HFFc6 (cell line): Measurements from ENCODE around the gene RFPL2. TPM values are rescaled to one million over a fixed set of nuclear protein-coding genes. Genes with fewer than 3 reads are reported as not detected.

Source experiments
- DNase-seq: peaks from one replicate; pipeline ENCODE4 v3.0.0-alpha.2; 2018
- H3K27ac Mint-ChIP-seq: 2 replicates; pipeline ENCODE4 v1.8.0; 2020; ENCODE audit warnings: mild to moderate bottlenecking, mixed read lengths
- H3K27me3 Mint-ChIP-seq: 2 replicates; pipeline ENCODE4 v1.8.0; 2021; ENCODE audit warnings: mild to moderate bottlenecking, moderate library complexity, mixed read lengths; ENCODE audit not compliant: insufficient read depth
- H3K36me3 Mint-ChIP-seq: 2 replicates; pipeline ENCODE4 v1.8.0; 2021; ENCODE audit warnings: low read depth, mixed read lengths
- H3K4me1 Mint-ChIP-seq: 2 replicates; pipeline ENCODE4 v1.8.0; 2020; ENCODE audit warnings: low read depth, mixed read lengths
- H3K4me3 Mint-ChIP-seq: 2 replicates; pipeline ENCODE4 v1.8.0; 2020; ENCODE audit warnings: mild to moderate bottlenecking, moderate library complexity, mixed read lengths
- H3K9me3 Mint-ChIP-seq: 2 replicates; pipeline ENCODE4 v1.8.0; 2020; ENCODE audit warnings: mild to moderate bottlenecking, mixed read lengths
- total RNA-seq, 6 experiments: library from RNA; stranded (reverse); fragmentation: NEBNext Ultra II Directional; extraction: Animal tissue kit (Norgen Biotek cat#: 25700); gene quantifications; 2 replicates in 1 of 6; 3 replicates in 5 of 6; pipeline ENCODE4 v1.2.3, GENCODE V29; 2021
- TF ChIP-seq, protein P1 (sequence below): fragments of 200-600 bp; sonication (generic); IDR thresholded peaks from 2 replicates; pipeline ENCODE4 v1.5.0; 2021; ENCODE audit warnings: antibody characterized with exemption, mild to moderate bottlenecking

RFPL2 gene
- total RNA-seq, 6 experiments from 2014 or later: not detected

DNA sequence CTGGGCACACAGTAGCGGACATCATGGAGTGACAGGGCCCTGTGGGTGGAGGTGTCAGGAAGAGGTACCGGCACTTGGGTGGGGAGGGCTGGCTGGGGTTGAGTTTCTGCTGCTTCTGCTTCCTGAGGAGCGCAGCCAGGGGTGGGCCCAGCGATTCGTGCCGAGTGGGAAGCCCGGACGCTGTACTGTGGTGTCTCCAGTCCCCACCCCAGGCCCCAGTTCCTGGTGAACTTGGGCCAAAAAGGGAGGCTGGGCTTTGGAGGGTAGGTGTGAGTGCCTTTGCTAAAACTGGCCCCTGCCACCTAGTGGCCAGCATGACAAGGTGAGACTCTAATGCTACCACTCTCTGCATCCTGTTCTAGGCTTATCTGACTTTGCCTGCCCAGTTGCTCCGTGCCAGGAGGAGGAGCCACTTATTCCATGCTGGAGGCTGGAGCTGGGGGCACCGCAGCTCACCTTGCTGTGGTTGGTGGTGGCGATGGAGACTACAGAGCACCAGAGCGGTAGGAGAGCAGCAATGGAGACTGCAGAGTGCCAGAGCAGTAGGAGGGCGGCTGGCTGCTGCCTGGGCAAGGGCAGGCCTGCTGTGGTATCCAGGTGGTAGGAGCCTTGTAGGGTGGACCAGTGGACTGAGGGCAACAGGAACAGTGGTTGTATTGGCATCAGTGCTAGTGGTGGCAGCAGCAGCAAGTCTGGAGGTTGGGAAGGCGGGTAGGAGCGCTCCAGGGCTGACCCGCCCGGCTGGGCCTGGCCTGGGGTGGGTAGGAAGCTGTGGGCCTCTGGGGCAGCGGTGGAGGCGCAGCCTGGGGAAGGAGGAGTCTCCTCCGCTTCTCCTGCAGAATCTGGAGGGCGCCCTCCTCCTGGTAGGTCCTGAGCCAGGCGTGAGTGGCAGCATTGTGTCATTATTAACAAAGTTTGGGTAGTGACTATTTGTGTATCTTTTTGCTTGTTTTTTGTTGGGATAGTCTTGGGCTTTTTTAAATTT is 2.2 kb upstream of the RFPL2 start:
- no peak overlapping the region for H3K4me3 Mint-ChIP-seq
- H3K4me1 Mint-ChIP-seq: peaks cover 7% of the 10 kb centered on the region

DNA sequence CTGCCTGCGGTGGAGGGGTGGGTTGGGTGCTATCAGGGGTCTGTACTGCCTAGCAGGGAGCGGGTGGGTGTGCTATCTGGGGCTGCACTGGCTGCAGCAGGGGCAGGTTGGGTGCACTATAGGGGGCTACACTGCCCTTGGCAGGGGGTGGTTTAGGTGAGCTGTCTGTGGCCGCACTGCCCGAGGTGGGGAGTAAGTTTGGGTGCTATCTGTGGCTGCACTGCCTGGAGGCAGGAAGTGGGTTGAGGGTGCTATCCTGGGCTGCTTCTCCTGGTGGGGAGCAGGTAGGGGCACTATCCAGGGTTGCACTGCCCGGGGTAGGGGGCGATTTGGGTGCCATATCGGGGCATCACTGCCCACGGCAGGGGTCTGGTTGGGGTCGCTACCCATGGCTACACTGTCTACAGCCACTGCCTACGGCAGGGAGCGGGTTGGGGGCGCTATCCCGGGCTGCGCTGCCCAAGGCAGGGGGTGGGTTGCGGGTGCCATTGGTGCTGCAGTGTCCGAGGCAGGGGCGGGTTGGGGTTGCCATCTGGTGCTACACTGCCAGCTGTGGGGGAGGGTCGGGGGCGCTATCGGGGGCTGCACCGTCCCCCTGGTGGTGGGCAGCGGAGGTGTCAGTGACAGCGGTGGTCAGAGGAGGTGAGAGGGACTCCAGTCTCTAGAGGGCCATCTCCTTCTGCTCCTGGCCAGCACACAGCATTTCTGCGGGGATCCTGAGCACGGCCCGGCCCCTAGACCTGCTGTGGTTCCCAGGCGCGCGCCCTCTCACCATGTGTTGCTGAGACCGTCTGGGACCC is 1.3 kb upstream of the RFPL2 start:
- Mint-ChIP-seq H3K4me3 (no peak overlapping the region), H3K36me3 (no peaks in the 10 kb centered on the region), H3K4me1 (peaks cover 7% of the 10 kb centered on the region), H3K27ac (no peak overlapping the region), H3K27me3 (peaks cover 32% of the 10 kb centered on the region), H3K9me3 (no peaks in the 10 kb centered on the region)
- no peak for DNase-seq
- TF ChIP-seq, protein P1, sequence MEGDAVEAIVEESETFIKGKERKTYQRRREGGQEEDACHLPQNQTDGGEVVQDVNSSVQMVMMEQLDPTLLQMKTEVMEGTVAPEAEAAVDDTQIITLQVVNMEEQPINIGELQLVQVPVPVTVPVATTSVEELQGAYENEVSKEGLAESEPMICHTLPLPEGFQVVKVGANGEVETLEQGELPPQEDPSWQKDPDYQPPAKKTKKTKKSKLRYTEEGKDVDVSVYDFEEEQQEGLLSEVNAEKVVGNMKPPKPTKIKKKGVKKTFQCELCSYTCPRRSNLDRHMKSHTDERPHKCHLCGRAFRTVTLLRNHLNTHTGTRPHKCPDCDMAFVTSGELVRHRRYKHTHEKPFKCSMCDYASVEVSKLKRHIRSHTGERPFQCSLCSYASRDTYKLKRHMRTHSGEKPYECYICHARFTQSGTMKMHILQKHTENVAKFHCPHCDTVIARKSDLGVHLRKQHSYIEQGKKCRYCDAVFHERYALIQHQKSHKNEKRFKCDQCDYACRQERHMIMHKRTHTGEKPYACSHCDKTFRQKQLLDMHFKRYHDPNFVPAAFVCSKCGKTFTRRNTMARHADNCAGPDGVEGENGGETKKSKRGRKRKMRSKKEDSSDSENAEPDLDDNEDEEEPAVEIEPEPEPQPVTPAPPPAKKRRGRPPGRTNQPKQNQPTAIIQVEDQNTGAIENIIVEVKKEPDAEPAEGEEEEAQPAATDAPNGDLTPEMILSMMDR: no peak

More for the DNA sequence above, 2.2 kb upstream of the RFPL2 start:
- H3K27me3 Mint-ChIP-seq: peaks cover 26% of the 10 kb centered on the region
- H3K27ac Mint-ChIP-seq: no peak overlapping the region
- TF ChIP-seq, protein P1: peak; percentile 77
- no peaks in the 10 kb centered on the region for H3K9me3 Mint-ChIP-seq
- DNase-seq: no peak
- no peaks in the 10 kb centered on the region for H3K36me3 Mint-ChIP-seq

DNA sequence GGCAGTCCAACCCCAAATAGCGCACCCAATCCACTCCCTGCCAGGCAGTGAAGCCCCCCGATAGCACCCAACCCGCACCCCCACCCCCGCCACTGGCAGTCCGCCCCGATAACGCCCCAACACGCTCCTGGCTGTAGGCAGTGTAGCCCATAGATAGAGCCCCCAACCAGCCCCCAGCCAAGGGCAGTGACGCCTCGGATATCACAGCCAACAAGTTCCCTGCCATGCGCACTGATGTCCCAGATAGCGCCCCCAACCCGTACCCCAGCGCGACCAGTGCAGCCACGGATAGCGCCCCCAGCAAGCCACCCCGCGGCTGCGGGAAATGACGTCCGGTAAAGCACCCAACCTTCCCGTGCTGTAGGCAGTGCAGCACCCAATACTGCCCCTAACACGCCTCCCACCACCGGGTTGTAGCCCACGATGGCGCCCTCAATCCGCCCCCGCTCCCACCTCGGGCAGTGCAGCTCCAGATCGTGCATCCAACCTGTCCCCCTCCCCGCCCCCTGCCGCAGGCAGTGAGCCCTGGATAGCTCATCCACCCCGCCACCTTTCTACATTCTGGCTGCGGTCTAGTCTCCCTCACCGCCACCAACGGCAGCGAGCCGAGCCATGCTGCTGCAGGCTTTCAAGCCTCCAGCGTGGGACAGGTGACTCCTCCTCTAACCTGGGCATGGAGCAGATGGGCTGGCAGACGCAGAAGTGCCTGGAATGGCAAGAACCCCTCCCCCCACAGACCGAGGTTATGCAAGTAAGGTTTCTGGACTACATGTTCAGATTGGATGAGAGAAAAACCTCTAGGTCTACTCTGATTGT is 625 bp downstream of the RFPL2 start:
- no peaks in the 10 kb centered on the region for H3K36me3 Mint-ChIP-seq
- peaks cover 7% of the 10 kb centered on the region for H3K4me1 Mint-ChIP-seq
- no peak for DNase-seq
- H3K27me3 Mint-ChIP-seq: peaks cover 36% of the 10 kb centered on the region
- TF ChIP-seq, protein P1: no peak
- no peak overlapping the region for H3K27ac Mint-ChIP-seq
- H3K9me3 Mint-ChIP-seq: no peaks in the 10 kb centered on the region
- no peak overlapping the region; the same call in 1 of the 2 replicates for H3K4me3 Mint-ChIP-seq

DNA sequence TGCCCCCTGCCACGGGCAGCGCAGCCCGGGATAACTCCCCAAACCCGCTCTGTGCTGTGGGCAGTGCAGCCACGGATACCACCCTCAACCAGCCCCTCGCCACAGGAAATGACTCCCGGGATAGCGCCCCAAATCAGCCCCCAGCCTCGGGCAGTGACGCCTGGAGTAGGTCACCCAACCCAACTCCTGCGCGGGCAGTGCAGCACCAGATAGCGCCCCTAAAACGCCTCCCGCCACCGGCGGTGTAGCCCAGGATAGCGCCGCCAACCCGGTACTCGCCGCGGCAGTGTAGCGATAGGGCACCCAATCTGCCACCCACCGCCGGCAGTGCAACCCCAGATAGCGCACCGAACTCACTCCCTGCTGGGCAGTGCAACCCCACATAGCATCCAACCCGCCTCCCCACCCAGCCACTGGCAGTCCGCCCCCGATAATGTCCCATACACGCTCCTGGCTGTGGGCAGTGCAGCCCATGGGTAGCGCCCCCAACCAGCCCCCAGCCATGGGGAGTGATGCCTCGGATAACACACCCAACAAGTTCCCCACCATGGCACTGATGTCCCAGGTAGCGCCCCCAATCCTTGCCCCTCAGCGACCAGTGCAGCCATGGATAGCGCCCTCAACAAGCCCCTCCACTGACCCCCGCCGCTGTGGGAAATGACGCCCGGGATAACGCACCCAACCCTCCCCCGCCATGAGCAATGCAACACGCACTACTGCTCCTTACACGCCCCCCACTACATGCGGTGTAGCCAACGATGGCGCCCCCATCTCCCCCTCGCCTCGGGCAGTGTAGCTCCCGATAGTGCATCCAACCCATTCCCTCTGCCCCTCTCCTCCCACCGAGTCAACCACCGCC is 1.5 kb downstream of the RFPL2 start:
- Mint-ChIP-seq H3K36me3 (no peaks in the 10 kb centered on the region), H3K27me3 (peaks cover 41% of the 10 kb centered on the region), H3K27ac (no peak overlapping the region), H3K4me1 (peaks cover 7% of the 10 kb centered on the region), H3K9me3 (no peaks in the 10 kb centered on the region), H3K4me3 (no peak overlapping the region)
- TF ChIP-seq, protein P1: no peak
- DNase-seq: no peak
